NCI-H128 (cell line): ENCODE data around the gene KLHL6.
A peak's percentile ranks its signal among the peaks of the same experiment; 100 is the strongest.

Source experiments
- DNase-seq: peaks from one replicate; lab custom pipeline; 2025; ENCODE audit not compliant: unreplicated experiment; lab: John Stamatoyannopoulos, UW

KLHL6 gene, protein sequence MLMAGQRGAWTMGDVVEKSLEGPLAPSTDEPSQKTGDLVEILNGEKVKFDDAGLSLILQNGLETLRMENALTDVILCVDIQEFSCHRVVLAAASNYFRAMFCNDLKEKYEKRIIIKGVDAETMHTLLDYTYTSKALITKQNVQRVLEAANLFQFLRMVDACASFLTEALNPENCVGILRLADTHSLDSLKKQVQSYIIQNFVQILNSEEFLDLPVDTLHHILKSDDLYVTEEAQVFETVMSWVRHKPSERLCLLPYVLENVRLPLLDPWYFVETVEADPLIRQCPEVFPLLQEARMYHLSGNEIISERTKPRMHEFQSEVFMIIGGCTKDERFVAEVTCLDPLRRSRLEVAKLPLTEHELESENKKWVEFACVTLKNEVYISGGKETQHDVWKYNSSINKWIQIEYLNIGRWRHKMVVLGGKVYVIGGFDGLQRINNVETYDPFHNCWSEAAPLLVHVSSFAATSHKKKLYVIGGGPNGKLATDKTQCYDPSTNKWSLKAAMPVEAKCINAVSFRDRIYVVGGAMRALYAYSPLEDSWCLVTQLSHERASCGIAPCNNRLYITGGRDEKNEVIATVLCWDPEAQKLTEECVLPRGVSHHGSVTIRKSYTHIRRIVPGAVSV

DNA sequence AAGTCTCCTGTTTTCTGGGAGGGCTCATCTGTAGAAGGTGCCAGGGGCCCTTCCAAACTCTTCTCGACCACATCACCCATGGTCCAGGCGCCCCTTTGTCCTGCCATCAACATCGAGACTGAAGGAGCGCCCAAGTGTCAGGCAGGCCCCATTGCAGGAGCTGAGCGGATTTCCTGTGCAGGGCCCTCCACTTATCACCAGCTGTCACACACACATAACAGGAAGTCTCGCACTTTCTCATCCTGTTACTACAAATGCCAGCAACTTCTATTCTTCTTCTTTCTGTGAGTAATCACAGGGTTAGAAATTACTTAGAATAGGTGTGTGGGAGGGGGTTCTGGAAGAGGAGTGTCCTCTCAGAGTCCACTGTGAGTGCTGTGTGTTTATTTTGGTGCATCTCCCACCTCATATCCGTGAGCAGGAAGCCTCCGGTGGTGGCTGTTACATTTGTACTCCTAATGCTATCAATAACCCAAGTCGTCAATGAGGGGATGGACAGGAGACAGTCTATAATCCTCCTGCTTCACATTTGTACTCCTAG is at the start of gene KLHL6:
TSS of gene KLHL6 (minus strand) at position 166 of the 541 bp plus-strand sequence. CDS start at position 113, 53 bp downstream.
- DNase-seq: no peak

DNA sequence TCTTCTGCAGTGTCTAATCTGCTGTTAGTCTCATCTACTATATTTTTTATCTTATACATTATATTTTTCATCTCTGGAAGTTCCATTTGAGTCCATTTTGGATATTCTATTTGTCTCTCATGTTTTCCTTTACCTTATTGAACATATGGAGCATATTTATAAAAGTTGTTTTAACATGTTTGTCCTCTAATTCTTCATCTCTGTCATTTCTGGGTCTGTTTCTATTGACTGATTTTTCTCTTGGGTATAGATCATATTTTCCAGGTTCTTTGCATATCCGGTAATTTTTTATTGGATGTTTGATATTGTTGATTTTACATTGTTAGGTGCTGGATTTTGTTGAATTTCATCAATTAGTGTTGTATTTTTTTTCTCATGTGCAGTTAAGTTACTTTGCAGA is 42.5 kb upstream of the KLHL6 start:
- no peak for DNase-seq

DNA sequence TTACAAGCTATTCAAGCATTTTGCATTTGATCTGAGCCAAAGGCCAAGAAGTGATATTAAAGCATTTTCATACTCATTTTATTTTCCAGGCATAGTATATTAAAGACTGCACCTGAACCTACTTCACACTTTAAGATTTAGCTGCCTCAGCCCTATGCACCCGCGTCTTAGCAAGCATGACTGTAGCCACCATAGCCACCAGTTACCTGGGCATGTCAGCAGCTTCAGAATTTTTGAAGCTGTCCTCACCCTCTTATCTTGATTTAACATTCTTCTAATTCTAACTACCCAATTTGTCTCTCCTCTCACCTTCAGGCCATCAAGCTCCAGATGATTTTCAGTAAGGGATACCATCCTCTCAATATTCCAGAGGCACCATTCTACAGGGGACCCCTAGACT is 39.1 kb upstream of the KLHL6 start:
- no peak for DNase-seq

DNA sequence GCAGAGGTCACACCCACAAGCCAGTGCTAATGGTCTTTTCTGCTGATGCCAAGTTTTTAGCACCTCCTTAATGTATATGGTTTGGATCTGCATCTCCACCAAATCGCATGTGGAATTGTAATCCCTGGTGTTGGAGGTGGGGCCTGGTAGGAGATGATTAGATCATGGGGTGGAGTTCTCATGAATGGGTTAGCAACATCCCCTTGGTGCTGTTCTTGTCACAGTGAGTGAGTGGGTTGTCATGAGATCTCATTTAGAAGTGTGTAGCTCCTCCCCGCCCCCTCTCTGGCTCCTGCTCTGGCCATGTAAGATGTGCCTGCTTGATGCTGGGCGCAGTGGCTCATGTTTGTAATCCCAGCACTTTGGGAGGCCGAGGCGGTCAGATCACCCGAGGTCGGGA is 37.3 kb upstream of the KLHL6 start:
- DNase-seq: no peak

DNA sequence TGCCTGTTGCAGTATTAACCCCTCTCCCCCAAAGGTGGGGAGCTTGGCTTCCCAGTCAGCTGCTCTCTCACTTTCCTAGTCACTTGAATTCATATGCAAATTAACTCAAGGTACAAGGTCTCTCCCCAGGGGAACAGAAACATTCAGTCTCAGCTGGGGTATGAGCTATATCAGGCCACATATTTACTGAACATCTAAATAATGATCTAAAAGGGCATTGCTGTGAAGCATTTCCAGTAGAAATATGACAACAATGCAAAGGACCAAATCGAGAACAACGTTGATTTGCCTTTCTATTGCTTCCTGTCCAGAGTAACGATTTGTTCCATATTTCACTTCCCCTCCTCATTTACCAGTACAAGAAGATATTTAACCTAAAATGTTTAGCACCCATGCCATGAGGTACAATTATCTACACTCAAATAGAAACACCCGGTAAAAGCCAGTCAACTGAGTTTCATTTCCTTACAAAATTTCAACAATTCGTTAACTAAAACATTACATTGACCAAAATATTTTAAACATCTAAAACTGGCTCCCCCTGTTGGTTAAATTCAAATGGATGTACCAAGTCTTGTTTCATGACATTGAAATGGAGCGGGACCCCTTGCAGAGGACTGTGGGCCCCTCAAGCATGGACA is 36.5 kb upstream of the KLHL6 start:
- DNase-seq: no peak

DNA sequence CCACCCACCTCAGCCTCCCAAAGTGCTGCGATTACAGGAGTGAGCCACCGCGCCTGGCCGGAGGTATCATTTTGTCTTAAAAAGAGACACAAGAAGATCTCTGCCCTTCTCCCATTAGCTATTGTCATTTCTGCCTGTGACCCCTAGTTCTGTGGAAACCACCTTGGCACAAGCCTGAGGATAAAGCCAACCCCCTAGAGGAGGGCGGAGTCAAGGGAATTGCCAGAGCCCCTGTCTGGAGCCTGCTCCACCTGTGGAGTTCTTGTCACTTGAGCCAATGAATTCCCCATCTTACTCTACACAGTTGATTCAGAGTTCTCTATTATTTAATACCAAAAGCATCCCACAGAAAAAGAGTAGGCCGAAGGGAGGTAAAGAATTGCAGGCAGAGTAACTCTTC is 34.9 kb upstream of the KLHL6 start:
- DNase-seq: no peak

DNA sequence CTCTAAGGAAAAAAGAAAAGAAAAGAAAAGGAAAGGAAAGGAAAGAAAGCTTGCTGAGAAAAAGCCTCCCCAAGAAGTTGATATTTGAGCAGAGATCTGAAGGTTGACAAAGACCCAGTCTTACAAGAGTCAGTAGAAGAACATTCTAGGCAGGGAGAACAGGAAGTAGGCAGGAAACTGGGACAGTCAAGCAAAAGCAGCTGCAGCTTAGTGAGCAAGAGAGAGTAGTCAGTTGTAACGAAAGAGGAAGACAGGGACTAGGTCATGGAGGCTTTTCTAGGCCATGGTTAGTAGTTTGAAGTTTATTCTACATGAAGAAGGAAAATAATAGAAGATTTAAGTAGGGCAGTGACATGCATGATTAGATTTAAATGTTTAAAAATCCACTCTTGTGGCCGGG is 31.8 kb upstream of the KLHL6 start:
- no peak for DNase-seq

DNA sequence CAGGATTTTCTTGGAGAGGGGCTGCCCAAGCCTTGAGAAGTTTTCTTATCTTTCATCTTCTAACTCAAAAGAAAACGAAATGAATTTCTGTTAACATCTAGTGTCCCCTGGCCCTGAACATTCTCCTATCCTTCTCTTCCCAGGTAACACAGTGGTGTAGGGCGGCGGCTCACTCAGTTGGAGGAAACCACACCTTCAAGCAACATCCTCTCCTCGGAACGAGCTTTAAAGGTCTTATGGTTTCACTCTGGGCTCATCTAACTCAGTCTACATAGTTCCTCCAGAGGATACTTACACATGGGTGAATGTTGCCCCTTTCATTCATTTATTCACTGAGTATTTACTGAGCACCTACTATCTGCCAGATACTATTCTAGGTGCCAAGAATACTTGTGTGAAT is 31.0 kb upstream of the KLHL6 start:
- no peak for DNase-seq

DNA sequence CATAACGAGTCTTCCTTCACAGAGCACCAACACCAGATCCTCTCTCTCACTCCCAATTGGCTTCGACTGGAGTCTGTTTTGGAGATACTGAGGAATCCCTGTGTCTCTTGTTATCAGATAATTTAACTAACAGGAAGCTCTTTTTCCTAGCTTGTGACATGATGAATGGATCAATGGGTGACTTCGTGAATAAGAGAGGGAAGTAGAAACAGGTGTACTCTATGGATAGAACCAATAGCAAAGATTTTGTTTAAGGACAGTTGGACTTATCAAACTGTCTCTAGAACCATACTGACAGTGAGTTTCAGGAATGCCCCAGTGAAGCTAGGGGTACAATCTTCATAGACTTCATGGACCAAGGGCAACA is 29.4 kb upstream of the KLHL6 start:
- DNase-seq: no peak

DNA sequence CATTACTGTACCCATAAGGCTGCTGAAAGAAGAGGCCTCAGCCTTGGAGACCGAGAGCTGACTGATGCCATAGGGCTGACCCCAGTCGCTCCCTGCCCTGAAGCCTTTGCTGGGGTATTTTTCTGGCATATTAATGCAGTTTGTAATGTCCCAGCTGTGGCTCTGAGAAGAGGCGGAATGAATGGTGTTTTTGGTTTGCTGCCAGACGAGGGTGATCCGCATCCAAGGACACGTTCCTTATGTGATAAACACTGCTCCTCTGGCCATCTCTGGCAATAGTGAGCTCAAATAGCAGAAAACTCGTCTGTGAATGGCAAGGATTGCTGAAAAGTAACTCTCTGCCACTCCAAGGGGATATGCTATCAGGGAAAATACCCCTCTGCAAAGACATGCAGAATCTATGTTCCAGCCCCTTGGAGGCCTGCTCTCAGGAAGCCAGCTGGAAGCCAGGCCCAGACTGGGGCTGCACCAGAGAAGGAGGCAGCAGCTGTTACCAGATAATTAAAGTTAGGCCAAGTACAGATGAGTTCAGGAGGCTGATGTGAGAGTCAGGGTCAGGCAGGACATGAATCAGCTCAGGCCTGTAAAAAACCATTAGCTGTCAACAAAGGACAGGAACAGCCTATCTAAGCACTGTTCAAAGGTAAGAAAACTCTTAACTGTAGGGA is 28.9 kb upstream of the KLHL6 start:
- DNase-seq: no peak

DNA sequence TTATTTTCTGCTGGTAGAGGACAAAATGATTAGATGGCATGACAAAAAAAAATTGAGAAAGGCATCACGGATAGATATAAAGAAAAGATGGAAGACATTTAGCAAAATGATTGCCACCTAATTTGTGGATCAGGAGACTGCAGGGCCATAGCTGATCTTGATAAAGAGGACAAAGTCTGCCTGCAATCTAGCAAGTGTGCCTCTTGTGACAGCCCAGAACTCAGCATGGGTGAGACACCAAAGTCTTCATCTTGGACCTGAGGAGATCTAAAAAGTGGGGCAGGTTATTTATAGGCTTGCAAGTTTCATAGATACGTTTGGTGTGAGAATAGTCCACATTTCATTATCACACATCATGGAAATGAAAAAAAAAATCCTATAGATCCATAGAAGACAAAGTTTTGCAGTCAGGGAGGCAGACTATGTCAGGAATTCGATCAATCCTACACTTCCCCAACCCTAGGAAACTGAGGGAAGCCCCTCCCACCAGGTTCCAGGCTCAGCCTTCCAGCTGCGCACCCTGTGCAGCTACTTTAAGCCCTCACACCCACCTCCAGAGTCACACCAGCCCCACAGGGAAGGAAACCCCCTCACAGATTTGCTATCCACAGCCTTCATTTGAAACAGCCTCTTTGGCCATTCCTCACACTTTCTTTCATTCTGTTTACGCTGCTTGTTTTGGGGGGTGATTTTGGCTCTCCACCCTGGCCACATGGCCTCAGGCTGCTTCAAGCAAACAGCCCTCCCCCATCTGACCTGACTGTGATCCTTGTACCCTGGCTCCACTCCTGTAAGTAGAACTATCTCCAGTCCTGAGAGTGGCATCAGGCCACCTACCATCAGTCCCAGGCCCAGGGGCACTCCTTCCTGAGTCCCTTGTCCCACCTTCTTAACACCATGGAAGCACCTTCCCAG is 28.1 kb upstream of the KLHL6 start:
- DNase-seq: no peak

DNA sequence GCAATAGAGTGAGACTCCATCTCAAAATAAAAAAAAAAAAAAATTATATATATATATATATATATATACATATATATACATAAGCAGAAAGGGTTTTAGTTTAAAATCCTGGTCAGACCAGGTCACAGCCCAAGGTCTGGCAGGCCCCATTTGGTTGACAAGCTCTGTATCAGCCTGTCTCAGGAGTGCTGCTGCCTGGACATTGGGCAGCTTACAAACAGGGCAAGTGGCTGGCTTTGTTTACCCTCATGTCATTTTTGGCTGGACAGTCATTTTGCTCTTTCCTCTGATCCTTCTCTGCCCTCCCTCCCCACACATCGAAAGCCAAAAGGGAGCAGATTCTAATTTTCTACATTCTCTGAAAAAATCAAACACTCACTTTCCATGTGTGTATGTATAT is 26.7 kb upstream of the KLHL6 start:
- no peak for DNase-seq

DNA sequence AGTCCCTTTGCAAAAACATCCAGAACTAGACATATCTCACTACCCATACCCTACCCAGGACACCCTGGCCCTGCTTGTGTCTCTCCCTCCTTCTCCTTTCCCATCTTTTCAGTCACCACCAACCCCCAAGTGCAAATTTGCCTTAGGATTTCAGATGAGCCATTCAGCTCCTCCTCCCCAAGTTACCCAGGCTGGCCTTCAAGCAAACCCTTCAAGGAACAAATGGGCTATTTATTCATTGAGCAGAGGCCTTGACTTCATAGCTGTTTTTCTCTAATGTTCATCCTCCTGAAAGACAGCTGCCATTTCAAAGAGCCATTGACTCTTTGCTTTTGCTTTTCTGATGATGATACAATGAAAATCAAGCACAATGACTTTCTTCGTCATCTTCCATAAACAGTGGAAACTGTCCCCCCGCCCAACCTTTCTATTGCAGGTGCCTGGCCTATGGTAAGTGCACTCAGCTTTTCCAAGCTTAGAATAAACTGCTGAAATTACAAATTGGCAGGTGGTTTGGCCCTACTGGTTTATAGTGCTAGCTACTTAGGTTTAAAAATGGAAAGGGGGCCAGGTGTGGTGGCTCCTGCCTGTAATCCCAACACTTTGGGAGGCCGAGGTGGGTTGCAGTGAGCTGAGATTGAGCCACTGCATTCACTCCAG is 26.1 kb upstream of the KLHL6 start:
- DNase-seq: no peak

DNA sequence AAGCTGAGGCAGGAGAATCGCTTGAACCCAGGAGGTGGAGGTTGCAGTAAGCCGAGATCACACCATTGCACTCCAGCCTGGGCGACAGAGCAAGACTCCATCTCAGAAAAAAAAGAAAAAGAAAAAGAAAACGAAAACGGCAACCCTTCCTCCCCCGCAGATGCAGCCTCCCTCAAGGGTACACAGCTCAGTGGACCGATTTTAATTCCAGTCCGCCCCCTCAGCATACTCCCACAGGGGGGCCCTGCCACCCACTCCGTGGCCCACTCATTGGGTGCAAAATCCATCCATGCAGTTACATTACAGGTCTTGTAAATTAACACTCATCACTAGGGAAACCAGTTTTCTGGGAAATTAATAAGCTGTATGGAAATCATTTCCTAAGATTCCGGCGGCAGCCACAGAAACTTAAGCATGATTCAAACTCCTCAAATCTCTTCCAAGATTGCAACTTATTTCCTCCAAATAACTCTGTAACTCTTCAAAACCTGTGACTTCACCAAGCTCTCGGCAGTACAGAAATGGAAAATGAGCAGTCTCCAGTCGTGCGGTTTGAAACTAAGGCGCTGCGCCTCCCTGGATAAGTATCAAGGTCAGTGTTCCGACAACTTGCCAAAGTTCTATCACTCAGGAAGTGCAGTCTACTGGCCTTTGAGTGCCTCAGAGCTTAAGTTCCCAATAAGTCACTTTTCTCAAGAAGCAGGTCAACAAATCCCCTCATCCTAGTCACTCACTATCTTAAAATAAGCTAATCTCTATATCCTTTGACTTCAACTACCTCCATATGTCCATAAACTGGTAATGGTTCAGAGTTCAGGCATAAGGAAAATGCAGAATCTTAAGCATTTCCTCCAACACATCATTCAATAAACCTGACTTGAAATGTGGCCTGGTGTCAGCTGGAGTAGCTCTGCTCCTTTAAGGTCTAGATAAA is 24.7 kb upstream of the KLHL6 start:
- DNase-seq: no peak

DNA sequence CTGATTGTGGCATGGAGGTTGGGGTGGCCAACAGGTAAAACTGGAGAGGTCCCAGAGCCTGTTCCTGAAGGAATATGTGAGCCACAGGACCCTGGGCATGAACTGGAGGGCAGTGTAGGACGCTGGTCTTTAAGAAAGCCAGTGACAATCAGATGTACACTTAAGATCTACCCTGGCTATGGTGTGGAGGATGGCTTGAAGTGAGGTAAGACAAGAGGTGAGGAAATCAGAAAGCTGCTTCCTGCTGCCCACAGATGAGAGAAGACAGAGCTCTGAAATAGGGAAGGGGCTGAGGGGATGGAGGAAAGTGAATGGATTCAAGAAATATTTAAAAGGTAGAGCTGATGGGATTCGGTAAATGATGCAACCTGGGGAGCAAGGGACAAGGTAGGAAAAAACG is 22.7 kb upstream of the KLHL6 start:
- no peak for DNase-seq

DNA sequence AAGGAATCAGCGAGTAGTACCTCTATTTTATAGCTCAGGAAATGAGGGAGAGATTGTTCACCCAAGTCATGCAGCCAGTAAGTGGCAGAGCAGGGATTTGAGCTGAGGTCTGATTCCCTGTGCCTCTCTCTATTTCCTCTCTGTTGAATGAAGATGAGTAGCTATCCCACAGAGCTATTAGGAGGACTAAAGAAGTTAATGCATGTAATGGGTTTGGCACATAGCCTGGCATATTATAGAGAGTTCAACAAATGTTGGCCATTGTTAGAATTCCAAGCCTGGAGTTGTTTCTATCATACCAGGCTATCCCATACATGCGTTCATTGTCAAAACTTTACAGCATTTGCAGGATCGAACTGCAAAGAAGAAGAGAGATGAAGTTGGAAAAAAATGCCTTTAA is 21.8 kb upstream of the KLHL6 start:
- DNase-seq: peak; percentile 31

DNA sequence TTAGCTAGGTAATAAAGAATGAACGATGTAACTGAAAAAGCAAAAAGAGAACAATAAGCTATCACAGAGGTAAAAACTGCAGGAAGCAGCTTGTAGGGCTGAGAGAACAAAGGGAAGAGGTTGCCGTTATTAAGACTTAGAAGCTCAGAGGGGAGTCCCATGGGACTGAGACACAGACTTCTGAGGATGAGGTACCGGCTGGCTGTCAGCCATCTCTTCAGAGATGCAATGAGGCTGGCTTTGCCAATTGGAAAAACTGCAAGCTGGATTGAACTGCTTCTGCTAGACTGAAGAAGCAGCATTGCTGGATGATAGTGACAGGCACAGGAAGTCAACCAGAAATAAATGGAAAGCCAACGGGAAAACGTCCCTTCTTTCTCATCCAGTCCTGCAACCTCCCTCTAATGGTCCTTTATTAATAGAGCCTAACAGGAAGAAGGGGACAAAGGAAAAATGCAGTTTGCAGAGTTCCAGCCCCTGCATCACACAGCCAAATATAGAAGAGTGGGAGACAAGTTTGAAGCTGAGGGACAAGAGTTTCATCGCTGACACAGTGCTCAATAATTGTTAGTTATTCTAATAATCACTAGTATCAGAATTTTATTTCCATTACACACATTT is 21.1 kb upstream of the KLHL6 start:
- peak; percentile 34 for DNase-seq

DNA sequence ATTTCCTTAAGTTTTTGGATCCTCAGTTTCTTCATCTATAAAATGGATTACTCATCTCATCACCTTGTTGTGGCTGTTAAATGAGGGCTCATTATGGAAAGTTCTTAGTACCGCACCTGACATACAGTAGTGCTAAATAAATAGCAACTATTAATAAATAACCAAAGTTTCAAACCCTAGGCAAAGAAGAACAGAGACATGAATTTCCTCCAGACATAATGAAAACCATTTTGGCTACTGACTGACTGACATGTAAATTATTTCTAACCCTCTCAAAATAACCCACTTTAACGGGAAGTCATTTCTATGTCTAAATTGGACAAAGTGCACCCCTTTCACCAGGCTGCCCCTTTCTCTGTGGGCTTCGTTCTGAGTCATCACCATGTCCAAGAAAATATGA is 17.4 kb upstream of the KLHL6 start:
- DNase-seq: no peak
